ENCODE data around the gene ARHGAP28.

DNA sequence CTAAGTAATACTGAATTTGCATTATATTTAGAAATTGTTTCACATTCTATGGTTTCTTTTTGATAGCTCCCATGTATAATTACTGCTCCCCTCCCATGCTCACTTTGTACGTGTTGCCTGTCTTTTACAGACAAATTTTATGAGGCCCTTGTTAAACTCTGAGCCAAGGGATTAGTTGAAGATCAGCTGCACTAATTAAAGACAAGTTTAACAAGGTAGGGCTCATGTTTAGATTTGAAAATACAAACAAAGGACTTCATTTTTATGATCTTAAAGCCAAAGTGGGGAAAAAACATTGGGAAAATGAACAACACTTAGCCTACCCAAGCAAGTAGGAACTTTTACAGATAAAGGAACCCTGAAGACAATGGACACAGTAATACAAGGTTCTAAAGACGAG is 46.2 kb downstream of the ARHGAP28 start:
- TF ChIP-seq EZH2phosphoT487 (IDR thresholded peaks at IDR 0.05; ENCODE audit: insufficient read depth, low read depth) (no peak), EZH2 (IDR thresholded peaks at IDR 0.05; ENCODE audit: insufficient read depth, poor library complexity, severe bottlenecking) (no peak)

All from GM23248 (cell line).